Body of pancreas (tissue), 4 donors: ENCODE data around the gene IL3RA. TPM values are rescaled to one million over a fixed set of nuclear protein-coding genes. Genes with fewer than 3 reads are reported as not detected.
A peak's percentile ranks its signal among the peaks of the same experiment; 100 is the strongest.

ENCODE experiments used
- ATAC-seq: fragments of 150-250 bp; one replicate; pipeline ENCODE4 v1.9.1; 2016
- DNase-seq, 4 donors: peaks; one replicate each; pipeline ENCODE4 v3.0.0-alpha.2; 2019
- H3K27ac ChIP-seq, 4 donors: fragments of 200-600 bp; sonication (generic); 1 replicate in 3 of 4; 2 replicates in 1 of 4; pipeline versions ENCODE4 v1.5.1 to v1.6.1; 2016 to 2019; ENCODE audit warnings: mild to moderate bottlenecking in 1 of 4, mixed read lengths in 1 of 4, moderate library complexity in 1 of 4
- H3K27me3 ChIP-seq, 2 donors: fragments of 200-600 bp; sonication (generic); one replicate each; pipeline ENCODE4 v1.6.0; 2016; ENCODE audit warnings: mild to moderate bottlenecking in 1 of 2
- H3K36me3 ChIP-seq, 2 donors: fragments of 200-600 bp; sonication (generic); replicated peaks in 1 of 2; 2 replicates each; pipeline ENCODE4 v1.5.1; 2016; ENCODE audit warnings: low read depth in 2 of 2; ENCODE audit not compliant: insufficient read depth in 1 of 2
- H3K4me1 ChIP-seq: fragments of 200-600 bp; sonication (generic); one replicate; pipeline ENCODE4 v1.6.0; 2016
- H3K4me3 ChIP-seq, 2 donors: fragments of 200-600 bp; sonication (generic); 1 replicate in 1 of 2; 2 replicates in 1 of 2; pipeline ENCODE4 v1.5.1; 2016 to 2019
- H3K9me3 ChIP-seq, 3 donors: fragments of 200-600 bp; sonication (generic); 1 replicate in 2 of 3; 2 replicates in 1 of 3; pipeline ENCODE4 v1.5.1; 2016
- POLR2A ChIP-seq, 3 donors: fragments of 450-650 bp; IDR thresholded peaks; one replicate each; pipeline ENCODE4 v1.6.1; 2016; ENCODE audit warnings: antibody characterized with exemption in 3 of 3, mild to moderate bottlenecking in 2 of 3
- WGBS, 2 donors: methylation state at CpG; one replicate each; pipeline ENCODE4 v1.1.5; 2017; 5-methylcytosine and 5-hydroxymethylcytosine counted together
- intact Hi-C: fragments of 100-400 bp; cut with DNase I; formaldehyde crosslinking; loops from one replicate; pipeline ENCODE4 v1.15.1; 2023
- total RNA-seq, 2 donors: library from RNA; depleted of rRNA; stranded (reverse); fragments of >200 nt; gene quantifications; one replicate each; pipeline ENCODE4 v1.1.0, GENCODE V29; 2016
- TF ChIP-seq, protein P1 (sequence below), 7 experiments: fragments of 450-650 bp in 4 of 7; fragments of 200-600 bp in 3 of 7; sonication (generic) in 3 of 7; IDR thresholded peaks; one replicate each; pipeline ENCODE4 v1.5.1; 2016 to 2019; ENCODE audit warnings: antibody characterized with exemption in 7 of 7

IL3RA gene
- total RNA-seq, 2 donors from 2014 or later = 0.78 to 1.3 TPM

DNA sequence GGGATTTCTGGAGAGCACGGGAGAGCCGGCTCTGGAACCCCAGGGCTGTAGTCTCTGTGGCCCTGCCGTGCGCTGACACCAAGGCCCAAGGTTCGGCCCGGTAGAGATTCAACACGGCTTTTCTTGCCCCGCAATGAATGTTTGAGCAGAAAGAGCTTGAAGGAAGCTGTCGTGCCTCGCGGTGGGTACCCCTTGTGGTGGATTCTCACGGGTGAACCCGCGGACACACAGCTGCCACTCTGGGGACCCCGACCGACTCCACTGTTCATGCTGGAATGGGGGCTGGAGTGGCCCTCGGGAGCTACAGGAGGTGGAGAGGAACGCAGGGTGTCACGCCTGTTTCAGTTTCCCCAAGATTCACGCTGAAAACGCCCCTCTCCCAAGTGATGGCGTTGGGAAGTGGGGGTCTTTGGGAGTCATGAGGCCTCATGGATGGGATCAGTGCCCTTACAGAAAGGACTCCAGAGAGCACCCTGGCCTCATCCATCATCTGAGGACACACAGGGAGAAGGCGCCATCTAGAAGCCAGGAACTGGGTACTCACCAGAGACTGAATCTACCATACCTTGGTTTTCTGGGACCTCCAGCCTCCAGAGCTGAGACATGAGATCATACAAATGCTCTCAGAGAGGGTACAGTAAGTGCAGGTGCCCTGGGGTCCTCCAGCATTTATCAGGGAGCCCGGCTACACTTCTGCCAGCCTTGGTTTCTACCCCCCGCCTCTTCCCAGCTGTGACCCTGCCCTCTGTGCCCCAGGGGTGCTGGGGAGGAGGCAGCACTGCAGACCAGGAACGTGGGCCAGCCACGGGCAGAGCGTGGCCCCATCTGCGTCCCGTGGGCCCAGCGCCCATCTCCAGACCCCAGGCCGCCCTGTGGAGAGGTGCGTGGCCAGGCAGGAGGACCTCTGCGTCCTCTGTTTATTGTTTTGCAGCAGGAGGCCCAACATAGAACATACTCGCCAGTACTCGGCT, 49.0 kb downstream of the IL3RA start:
- Histone ChIP-seq H3K4me3 (no peak overlapping the region), H3K9me3 (no peaks in the 10 kb centered on the region), H3K27ac (no peak overlapping the region), H3K36me3 (peaks cover 23 to 50% of the 10 kb centered on the region in 2 donors), H3K4me1 (peaks cover 24% of the 10 kb centered on the region), H3K27me3 (no peaks in the 10 kb centered on the region)
- 94 to 95% methylated on average over 19 to 36 of the region's 36 CpGs for WGBS, 2 donors
- ATAC-seq (no peak), DNase-seq (peak in 1 of 4 donors; percentile 6)
- TF ChIP-seq, protein P1, sequence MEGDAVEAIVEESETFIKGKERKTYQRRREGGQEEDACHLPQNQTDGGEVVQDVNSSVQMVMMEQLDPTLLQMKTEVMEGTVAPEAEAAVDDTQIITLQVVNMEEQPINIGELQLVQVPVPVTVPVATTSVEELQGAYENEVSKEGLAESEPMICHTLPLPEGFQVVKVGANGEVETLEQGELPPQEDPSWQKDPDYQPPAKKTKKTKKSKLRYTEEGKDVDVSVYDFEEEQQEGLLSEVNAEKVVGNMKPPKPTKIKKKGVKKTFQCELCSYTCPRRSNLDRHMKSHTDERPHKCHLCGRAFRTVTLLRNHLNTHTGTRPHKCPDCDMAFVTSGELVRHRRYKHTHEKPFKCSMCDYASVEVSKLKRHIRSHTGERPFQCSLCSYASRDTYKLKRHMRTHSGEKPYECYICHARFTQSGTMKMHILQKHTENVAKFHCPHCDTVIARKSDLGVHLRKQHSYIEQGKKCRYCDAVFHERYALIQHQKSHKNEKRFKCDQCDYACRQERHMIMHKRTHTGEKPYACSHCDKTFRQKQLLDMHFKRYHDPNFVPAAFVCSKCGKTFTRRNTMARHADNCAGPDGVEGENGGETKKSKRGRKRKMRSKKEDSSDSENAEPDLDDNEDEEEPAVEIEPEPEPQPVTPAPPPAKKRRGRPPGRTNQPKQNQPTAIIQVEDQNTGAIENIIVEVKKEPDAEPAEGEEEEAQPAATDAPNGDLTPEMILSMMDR (IDR thresholded peaks at IDR 0.05) = no peak
- TF ChIP-seq POLR2A (IDR thresholded peaks at IDR 0.05) = no peak
- intact Hi-C loops = no loop called here

DNA sequence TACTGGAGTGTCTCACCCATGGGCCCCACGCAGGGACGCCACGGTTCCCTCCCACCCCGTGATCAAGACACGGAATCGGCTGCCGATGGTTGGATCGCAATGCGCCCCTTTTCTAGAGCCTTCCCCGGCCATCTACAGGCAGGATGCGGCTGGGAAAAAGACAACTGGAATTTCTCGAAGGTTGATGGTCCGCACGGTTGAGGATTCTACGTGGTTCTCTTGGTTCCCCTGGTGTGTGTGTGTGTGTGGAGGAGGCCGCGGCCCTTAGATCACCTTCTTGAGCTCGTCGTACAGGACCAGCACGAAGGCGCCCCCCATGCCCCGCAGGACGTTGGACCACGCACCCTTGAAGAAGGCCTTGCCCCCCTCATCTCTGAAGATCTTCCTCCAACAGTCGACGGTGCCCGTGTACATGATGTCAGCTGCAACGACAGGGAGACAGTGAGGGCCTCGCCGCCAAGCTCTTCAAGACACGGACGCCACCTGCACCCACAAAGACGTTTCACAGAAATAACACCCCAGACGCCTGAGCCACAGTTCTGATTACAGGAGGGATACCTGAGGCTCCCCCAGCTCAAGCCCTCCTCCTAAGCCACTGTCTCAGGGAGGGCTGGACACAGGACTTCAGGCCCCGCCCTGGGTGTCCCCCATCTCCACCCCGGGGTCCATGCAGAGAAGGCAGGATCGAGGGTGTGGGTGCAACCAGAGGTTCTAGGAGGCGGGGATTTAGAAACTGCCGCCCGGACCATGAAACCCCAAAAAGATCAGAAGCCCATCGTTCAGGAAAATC, 49.9 kb downstream of the IL3RA start:
- DNase-seq (peak in 1 of 4 donors; percentile 17), ATAC-seq (no peak)
- Histone ChIP-seq H3K4me1 (peaks cover 31% of the 10 kb centered on the region), H3K9me3 (no peaks in the 10 kb centered on the region), H3K36me3 (peaks cover 23 to 50% of the 10 kb centered on the region in 2 donors), H3K4me3 (no peak overlapping the region), H3K27ac (no peak overlapping the region), H3K27me3 (no peaks in the 10 kb centered on the region)
- WGBS, 2 donors = 93 to 96% methylated on average over 24 to 41 of the region's 41 CpGs
- intact Hi-C loops = no loop called here
- TF ChIP-seq POLR2A (IDR thresholded peaks at IDR 0.05) = no peak
- TF ChIP-seq, protein P1 (IDR thresholded peaks at IDR 0.05) = no peak

DNA sequence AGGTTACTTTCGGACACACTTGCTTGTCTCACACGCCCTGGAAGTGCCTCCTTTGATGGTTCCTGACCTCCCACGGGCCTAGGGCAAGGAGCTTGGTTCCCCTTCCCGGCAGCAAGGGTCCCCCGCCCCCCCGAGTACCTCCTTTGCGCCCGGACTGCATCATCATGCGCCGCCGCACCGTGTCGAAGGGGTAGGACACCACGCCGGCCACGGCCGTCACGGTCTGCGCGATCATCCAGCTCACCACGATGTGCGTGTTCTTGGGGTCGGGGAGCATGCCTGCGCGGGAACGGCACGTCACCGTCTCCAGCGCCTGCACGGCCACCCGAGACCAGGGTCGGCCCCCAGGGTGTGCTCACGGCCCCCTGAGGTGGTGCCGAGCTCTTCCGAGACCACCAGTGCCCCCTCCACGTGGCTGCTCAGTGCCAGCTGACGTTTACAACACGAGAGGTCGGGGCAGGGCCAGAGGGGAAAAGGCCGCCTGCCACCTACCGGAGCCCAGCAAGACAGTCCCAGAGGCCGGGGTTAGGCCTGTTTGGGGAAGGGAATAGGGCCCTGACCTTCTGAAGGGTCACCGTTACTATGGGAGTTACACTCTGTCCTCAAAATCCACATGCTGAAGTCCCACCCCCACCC, 50.7 kb downstream of the IL3RA start:
- Histone ChIP-seq H3K36me3 (peaks cover 23 to 50% of the 10 kb centered on the region in 2 donors), H3K27me3 (no peaks in the 10 kb centered on the region), H3K27ac (no peak overlapping the region), H3K4me3 (no peak overlapping the region), H3K4me1 (peaks cover 31% of the 10 kb centered on the region), H3K9me3 (no peaks in the 10 kb centered on the region)
- TF ChIP-seq, protein P1 (IDR thresholded peaks at IDR 0.05) = no peak
- TF ChIP-seq POLR2A (IDR thresholded peaks at IDR 0.05) = no peak
- DNase-seq (peak in 1 of 4 donors; percentile 16), ATAC-seq (no peak)
- 89 to 93% methylated on average over 14 to 21 of the region's 43 CpGs for WGBS, 2 donors
- intact Hi-C loops = no loop called here

DNA sequence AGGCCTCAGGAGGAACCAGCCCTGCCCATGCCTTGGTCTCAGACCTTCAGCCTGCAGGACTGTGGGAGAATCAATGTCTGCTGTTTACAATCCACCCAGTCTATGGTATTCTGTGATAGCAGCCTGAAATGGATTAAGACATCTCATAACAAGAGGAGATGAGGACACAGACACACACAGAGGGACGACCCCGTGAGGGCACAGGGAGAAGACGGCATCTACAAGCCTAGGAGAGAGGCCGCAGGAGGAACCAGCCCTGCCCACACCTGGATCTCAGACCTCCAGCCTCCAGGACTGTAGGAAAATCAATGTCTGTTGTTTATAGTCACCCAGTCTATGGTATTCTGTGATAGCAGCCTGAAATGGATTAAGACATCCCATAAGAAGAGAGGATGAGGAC, 52.1 kb downstream of the IL3RA start:
- intact Hi-C loops = no loop called here
- H3K27ac ChIP-seq = no peak overlapping the region
- DNase-seq (peak in 1 of 4 donors; percentile 6), ATAC-seq (no peak)
- 75 to 78% methylated on average over 4 of the region's 4 CpGs for WGBS, 2 donors
- H3K9me3 ChIP-seq = no peaks in the 10 kb centered on the region
- H3K4me1 ChIP-seq = peaks cover 37% of the 10 kb centered on the region
- TF ChIP-seq, protein P1 (IDR thresholded peaks at IDR 0.05) = no peak
- TF ChIP-seq POLR2A (IDR thresholded peaks at IDR 0.05) = no peak
- H3K4me3 ChIP-seq = no peak overlapping the region
- peaks cover 23 to 50% of the 10 kb centered on the region in 2 donors for H3K36me3 ChIP-seq
- no peaks in the 10 kb centered on the region for H3K27me3 ChIP-seq
